Skeletal muscle satellite cell (primary cell): Measurements from ENCODE around the gene MRPS27. TPM values are rescaled to one million over a fixed set of nuclear protein-coding genes. Genes with fewer than 3 reads are reported as not detected.
A peak's percentile ranks its signal among the peaks of the same experiment; 100 is the strongest.

Experiments used
- H3K27me3 ChIP-seq: 2 replicates; pipeline ENCODE4 v1.7.0; 2013; ENCODE audit warnings: low read length; ENCODE audit not compliant: control insufficient read depth, insufficient read depth
- H3K36me3 ChIP-seq: 2 replicates; pipeline ENCODE4 v1.7.0; 2013; ENCODE audit warnings: mild to moderate bottlenecking, control low read depth, low read length; ENCODE audit not compliant: insufficient read depth
- H3K4me1 ChIP-seq: 2 replicates; pipeline ENCODE4 v1.7.0; 2013; ENCODE audit warnings: low read length; ENCODE audit not compliant: control insufficient read depth, insufficient read depth
- H3K4me2 ChIP-seq: 2 replicates; pipeline ENCODE4 v1.7.0; 2013; ENCODE audit warnings: mild to moderate bottlenecking, low read length
- H3K4me3 ChIP-seq: 2 replicates; pipeline ENCODE4 v1.7.0; 2013; ENCODE audit warnings: low read length
- H3K9ac ChIP-seq: 2 replicates; pipeline ENCODE4 v1.7.0; 2013; ENCODE audit warnings: mild to moderate bottlenecking, low read depth, low read length, moderate library complexity
- H3K9me3 ChIP-seq: replicated peaks from 2 replicates; pipeline ENCODE4 v1.7.0; 2013; ENCODE audit warnings: mild to moderate bottlenecking, control low read depth, low read length
- total RNA-seq: library from RNA; depleted of rRNA; stranded (reverse); fragments of >200 nt; gene quantifications from 2 replicates; pipeline ENCODE4 v1.2.3, GENCODE V29; 2012; rRNA removed

The MRPS27 gene
- total RNA-seq: 91.5 and 112 TPM in 2 replicates

DNA sequence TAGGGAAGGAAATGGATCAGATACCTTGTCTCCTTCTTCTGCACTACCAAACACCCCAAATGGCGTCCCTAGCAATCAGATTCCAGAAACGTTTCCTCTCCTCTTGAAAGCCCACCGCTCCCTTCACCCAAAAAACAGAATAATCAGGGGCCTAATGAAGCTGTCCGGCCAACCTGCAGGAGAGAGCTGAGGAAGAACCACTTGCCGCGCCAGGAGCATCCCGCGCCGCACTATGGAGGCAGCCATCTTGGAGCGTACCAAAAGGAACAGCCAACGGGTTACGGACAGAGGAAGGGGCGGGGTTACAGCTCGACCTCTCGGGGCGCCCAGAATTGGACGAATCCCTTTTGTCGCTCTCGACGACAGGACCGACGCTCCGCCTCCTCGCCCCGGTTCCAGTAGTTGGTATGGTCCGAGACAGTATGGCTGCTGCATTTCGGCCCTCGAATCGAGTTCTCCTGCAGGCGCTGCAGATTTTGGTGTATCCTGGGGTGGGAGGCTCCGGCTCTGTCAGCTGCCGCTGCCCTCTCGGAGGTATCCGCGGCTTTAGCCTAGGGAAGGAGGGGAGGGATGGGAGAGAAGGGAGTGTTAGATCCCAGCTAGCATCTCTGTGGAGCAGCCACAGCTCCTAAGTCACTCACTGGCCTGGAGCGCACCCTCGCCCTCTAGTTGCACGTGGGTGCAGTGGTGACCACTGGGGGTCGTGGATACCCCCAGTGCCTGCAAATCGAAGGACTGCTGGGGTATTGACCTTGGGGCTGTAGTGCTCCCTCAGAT is at the start of gene MRPS27, which contains the start of gene PTCD2:
MRPS27 (minus strand) TSS at position 265 of the 777 bp plus-strand sequence; CDS start at position 246, 19 bp downstream.
PTCD2 (plus strand) TSS at position 398 of the 777 bp plus-strand sequence; CDS start at position 408, 10 bp downstream.
- Histone ChIP-seq H3K4me1 (peaks cover 19% of the 10 kb centered on the region), H3K36me3 (peaks cover 19% of the 10 kb centered on the region), H3K9ac (peak within 1 kb of the TSS; percentile 73), H3K4me2 (peak within 1 kb of the TSS; percentile 88), H3K9me3 (no peaks in the 10 kb centered on the region), H3K4me3 (peak within 1 kb of the TSS; percentile 74), H3K27me3 (no peaks in the 10 kb centered on the region)

GRCh38 chr5:72369711-72370110 is 49.7 kb upstream of the MRPS27 start:
- Histone ChIP-seq H3K4me1 (peaks cover 18% of the 10 kb centered on the region), H3K36me3 (no peaks in the 10 kb centered on the region), H3K4me2 (no peak overlapping the region), H3K9ac (no peak overlapping the region), H3K4me3 (no peak overlapping the region), H3K9me3 (no peaks in the 10 kb centered on the region), H3K27me3 (no peaks in the 10 kb centered on the region)

GRCh38 chr5:72369301-72369700 is 49.3 kb upstream of the MRPS27 start:
- Histone ChIP-seq H3K9ac (no peak overlapping the region), H3K36me3 (no peaks in the 10 kb centered on the region), H3K4me3 (no peak overlapping the region), H3K9me3 (no peaks in the 10 kb centered on the region), H3K27me3 (no peaks in the 10 kb centered on the region), H3K4me1 (peaks cover 22% of the 10 kb centered on the region), H3K4me2 (no peak overlapping the region)

DNA sequence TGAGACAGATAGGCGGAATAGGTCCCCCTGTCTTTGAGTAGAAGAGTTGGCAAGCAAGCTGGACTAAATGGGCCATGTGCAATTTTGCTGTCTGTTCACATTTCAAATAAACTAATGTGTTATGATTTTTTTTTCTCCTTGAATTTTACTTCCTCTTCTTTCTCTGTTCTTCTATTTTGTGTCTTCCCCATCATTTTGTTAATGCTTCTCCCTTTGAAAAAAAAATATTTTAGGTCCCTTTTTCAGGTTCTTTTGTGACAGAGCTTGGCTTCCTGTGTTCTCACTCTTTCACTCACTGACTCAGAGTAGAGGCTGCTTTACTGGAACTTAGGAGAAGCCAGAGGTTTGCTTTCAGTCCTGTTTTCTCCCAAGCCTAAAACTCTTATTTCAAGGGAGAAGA is 48.2 kb upstream of the MRPS27 start:
- no peak overlapping the region for H3K4me2 ChIP-seq
- H3K36me3 ChIP-seq: no peaks in the 10 kb centered on the region
- no peaks in the 10 kb centered on the region for H3K9me3 ChIP-seq
- no peak overlapping the region for H3K9ac ChIP-seq
- H3K4me3 ChIP-seq: no peak overlapping the region
- H3K27me3 ChIP-seq: no peaks in the 10 kb centered on the region
- H3K4me1 ChIP-seq: peaks cover 32% of the 10 kb centered on the region

GRCh38 chr5:72366324-72366976 is 46.4 kb upstream of the MRPS27 start:
- no peaks in the 10 kb centered on the region for H3K9me3 ChIP-seq
- H3K4me2 ChIP-seq: no peak overlapping the region
- H3K9ac ChIP-seq: peak overlapping the region; percentile 19
- no peak overlapping the region for H3K4me3 ChIP-seq
- H3K36me3 ChIP-seq: peaks cover 8% of the 10 kb centered on the region
- H3K4me1 ChIP-seq: peaks cover 43% of the 10 kb centered on the region
- H3K27me3 ChIP-seq: no peaks in the 10 kb centered on the region

DNA sequence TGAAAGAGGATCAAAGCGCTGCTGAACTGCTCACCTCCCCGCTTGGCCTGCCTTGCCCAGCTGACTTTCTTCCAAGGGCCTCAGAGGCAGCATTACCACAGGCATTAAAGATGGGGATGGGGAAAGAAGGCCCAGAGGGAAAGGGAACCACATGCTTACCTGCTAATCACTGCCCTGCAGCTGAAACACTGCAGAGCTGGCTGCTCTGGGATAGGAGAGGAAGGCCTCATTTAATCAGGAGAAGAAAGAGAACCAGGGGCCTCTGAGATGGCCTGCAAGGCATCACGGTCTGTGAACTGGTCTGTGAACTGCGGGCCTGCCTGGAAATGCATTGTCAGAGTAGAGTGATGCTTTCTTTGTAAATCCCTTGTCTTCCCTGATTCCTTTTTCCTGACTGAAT is 44.9 kb upstream of the MRPS27 start:
- Histone ChIP-seq H3K4me1 (peaks cover 43% of the 10 kb centered on the region), H3K4me3 (no peak overlapping the region), H3K4me2 (no peak overlapping the region), H3K27me3 (no peaks in the 10 kb centered on the region), H3K9ac (no peak overlapping the region), H3K9me3 (no peaks in the 10 kb centered on the region), H3K36me3 (peaks cover 9% of the 10 kb centered on the region)

DNA sequence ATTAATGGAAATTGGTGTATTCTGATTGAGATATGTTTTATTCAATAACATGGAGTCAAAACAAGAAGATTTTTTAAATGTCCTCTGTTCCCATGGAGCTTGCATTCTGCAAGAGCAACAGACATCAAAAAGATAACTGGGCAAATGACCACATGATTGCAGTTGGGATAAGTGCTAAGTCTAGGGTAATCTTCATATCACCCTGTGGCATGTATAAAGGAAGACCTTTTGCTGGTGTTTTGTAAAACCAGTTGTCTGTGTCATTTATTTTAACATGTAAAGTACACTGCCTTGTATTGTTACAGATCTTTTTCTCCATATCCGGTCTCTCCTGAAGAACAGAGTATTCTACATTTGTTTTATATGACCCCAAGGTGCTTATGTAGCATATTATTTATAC is 44.1 kb upstream of the MRPS27 start:
- no peaks in the 10 kb centered on the region for H3K9me3 ChIP-seq
- no peak overlapping the region for H3K4me3 ChIP-seq
- H3K4me2 ChIP-seq: no peak overlapping the region
- H3K4me1 ChIP-seq: peaks cover 43% of the 10 kb centered on the region
- peaks cover 17% of the 10 kb centered on the region for H3K36me3 ChIP-seq
- H3K27me3 ChIP-seq: no peaks in the 10 kb centered on the region
- H3K9ac ChIP-seq: peak overlapping the region; percentile 28

GRCh38 chr5:72363166-72363802 is 43.2 kb upstream of the MRPS27 start:
- H3K27me3 ChIP-seq: no peaks in the 10 kb centered on the region
- H3K4me1 ChIP-seq: peaks cover 40% of the 10 kb centered on the region
- peak overlapping the region; percentile 57 for H3K4me2 ChIP-seq
- no peaks in the 10 kb centered on the region for H3K9me3 ChIP-seq
- H3K4me3 ChIP-seq: peak overlapping the region; percentile 8
- H3K9ac ChIP-seq: peak overlapping the region; percentile 65
- peaks cover 17% of the 10 kb centered on the region for H3K36me3 ChIP-seq

DNA sequence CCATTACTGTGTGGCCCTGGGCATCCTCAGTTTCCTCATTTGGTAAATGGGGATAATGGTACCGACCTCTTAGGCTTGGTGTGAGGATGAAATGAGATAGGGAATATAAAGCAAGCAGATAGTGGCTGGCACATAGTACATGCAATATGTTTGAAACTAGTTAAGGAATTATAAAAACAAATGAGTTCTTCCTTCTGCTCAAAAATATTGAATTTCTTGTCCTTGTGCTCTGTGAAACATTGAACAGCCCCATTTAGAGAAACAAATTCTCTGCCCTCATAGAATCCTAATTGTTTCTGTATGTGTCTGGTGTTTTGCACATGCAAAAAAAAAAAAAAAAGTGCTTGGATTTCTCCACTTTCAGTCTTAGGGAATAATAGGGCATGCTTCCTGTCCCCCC is 39.8 kb upstream of the MRPS27 start:
- H3K36me3 ChIP-seq: peaks cover 17% of the 10 kb centered on the region
- H3K4me1 ChIP-seq: peaks cover 29% of the 10 kb centered on the region
- H3K4me2 ChIP-seq: no peak overlapping the region
- H3K9ac ChIP-seq: no peak overlapping the region
- no peaks in the 10 kb centered on the region for H3K9me3 ChIP-seq
- H3K27me3 ChIP-seq: no peaks in the 10 kb centered on the region
- H3K4me3 ChIP-seq: no peak overlapping the region

DNA sequence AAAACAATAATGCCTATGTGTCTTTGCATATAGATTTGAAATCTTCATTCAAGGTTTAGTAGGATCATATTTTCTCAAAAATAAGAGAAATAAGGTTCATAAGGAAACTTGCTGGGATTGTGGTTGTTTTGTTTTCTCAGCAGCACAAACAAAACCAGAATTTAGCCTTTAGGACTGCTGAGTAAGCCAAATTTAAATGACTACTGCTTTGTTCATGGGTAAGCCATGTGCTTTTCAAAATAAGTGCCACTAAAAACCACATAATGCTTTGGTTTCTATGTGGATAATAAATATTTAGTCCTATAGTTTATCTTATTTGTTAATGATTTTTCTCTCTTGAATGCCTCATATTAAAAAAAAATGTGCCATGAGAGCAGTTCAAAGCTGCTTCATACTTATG is 38.9 kb upstream of the MRPS27 start:
- Histone ChIP-seq H3K27me3 (no peaks in the 10 kb centered on the region), H3K4me3 (no peak overlapping the region), H3K9me3 (no peaks in the 10 kb centered on the region), H3K4me2 (no peak overlapping the region), H3K4me1 (peaks cover 20% of the 10 kb centered on the region), H3K9ac (no peak overlapping the region), H3K36me3 (peaks cover 17% of the 10 kb centered on the region)

- no peak overlapping the region for H3K4me3 ChIP-seq
- H3K27me3 ChIP-seq: no peaks in the 10 kb centered on the region
- peaks cover 9% of the 10 kb centered on the region for H3K36me3 ChIP-seq
- no peaks in the 10 kb centered on the region for H3K9me3 ChIP-seq
- peaks cover 15% of the 10 kb centered on the region for H3K4me1 ChIP-seq
- H3K4me2 ChIP-seq: no peak overlapping the region
- H3K9ac ChIP-seq: no peak overlapping the region
Measured at GRCh38 chr5:72356361-72356760, 36.3 kb upstream of the MRPS27 start.
